Activated T-helper 1 cell treated with anti-CD3 and anti-CD28 coated beads, Interleukin-12 subunit alpha, Interleukin-12 subunit beta, Interleukin-2, Interleukin-4 antibody, amounts not matched to agents 30 ng/mL and 10 ng/mL and 1 ng/mL, durations not matched to agents 14 hours and 24 hours and 36 hours (primary cell): Measurements from ENCODE around the gene GRIA3. TPM values are rescaled to one million over a fixed set of nuclear protein-coding genes. Genes with fewer than 3 reads are reported as not detected.
"Not testable (repeated sequence)": the region's sequence is repeated elsewhere in the genome, so short reads cannot be mapped to it uniquely, and the experiment has no call there.

Experiments
- DNase-seq: peaks from one replicate; pipeline ENCODE4 v3.0.0; 2021; ENCODE audit warnings: low spot score
- H3K27ac Mint-ChIP-seq: one replicate; pipeline ENCODE4 v1.8.0; 2021; ENCODE audit warnings: mild to moderate bottlenecking, mixed read lengths
- H3K27me3 Mint-ChIP-seq: one replicate; pipeline ENCODE4 v1.8.0; 2022; ENCODE audit warnings: mild to moderate bottlenecking, moderate library complexity, mixed read lengths; ENCODE audit not compliant: insufficient read depth
- H3K36me3 Mint-ChIP-seq: one replicate; pipeline ENCODE4 v1.8.0; 2021; ENCODE audit warnings: low read depth, mixed read lengths
- H3K4me1 Mint-ChIP-seq: one replicate; pipeline ENCODE4 v1.8.0; 2021; ENCODE audit warnings: low read depth, mixed read lengths
- H3K4me3 Mint-ChIP-seq: one replicate; pipeline ENCODE4 v1.8.0; 2021; ENCODE audit warnings: mild to moderate bottlenecking, moderate library complexity, mixed read lengths
- H3K9me3 Mint-ChIP-seq: one replicate; pipeline ENCODE4 v1.8.0; 2021; ENCODE audit warnings: mixed read lengths
- intact Hi-C: fragments of 100-400 bp; cut with micrococcal nuclease; formaldehyde crosslinking; loops from one replicate; pipeline ENCODE4 v1.15.1; 2024
- total RNA-seq: library from RNA; stranded (reverse); gene quantifications from 2 replicates; pipeline ENCODE4 v1.2.3, GENCODE V29; 2022

The GRIA3 gene
- total RNA-seq, 1 donor from 2014 or later: not detected

DNA sequence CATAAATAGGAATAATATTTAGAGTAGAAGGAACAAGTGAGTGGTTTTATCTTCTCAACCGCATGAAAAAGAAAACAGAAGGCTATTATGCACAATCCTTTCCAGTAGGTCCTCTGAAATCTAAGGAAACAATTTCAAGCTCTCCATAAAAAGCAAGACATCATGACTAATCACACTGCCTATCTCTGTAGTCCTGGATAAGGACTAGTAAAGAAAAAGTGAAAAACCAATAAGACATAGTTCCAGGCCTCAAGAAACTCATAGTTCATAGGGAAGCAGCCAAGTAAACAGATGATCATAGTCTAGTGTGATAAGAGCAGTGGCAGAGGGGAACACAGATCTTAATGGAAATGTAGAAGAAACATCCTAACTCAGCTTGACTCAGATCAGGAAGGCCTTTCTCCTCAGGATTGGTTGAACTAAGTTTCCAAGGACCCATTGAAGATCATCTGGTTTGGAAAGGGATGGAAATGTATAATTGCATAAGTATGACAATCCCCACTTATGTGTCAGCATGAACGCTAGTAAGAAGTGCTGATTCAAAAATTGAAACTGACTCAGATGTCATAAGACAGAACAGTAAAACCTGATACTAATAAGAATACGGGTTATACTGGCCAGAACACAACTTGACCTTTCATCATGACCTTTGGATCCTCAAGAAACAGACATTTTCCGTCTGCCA, 155.3 kb downstream of the GRIA3 start:
- no peaks in the 10 kb centered on the region for H3K4me1 Mint-ChIP-seq
- DNase-seq: no peak
- H3K27ac Mint-ChIP-seq: no peak overlapping the region
- no peak overlapping the region for H3K4me3 Mint-ChIP-seq
- intact Hi-C loops: no loop called here
- no peaks in the 10 kb centered on the region for H3K27me3 Mint-ChIP-seq
- no peaks in the 10 kb centered on the region for H3K36me3 Mint-ChIP-seq
- H3K9me3 Mint-ChIP-seq: no peaks in the 10 kb centered on the region

DNA sequence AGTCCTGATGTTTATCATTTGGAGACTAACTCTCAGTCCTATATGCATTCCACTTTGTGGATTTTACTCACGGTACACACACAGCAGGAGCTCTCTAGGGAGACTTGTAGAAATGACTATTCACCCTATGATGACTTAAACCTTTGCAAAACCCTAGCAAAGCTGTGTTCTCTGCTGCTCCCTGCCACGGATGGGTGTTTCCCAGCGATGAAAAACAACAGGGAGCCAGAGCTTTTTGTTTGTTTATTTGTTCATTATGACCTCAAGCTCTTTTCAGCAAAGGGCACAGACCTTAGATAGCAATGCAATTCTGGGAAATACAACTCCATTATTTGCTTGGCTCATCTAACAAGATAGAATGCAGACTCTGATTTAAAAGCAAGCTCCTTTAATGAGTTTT, 156.6 kb downstream of the GRIA3 start:
- Mint-ChIP-seq H3K27me3 (no peaks in the 10 kb centered on the region), H3K9me3 (no peaks in the 10 kb centered on the region), H3K4me1 (no peaks in the 10 kb centered on the region), H3K36me3 (no peaks in the 10 kb centered on the region), H3K4me3 (no peak overlapping the region), H3K27ac (no peak overlapping the region)
- intact Hi-C loops: no loop called here
- DNase-seq: no peak

DNA sequence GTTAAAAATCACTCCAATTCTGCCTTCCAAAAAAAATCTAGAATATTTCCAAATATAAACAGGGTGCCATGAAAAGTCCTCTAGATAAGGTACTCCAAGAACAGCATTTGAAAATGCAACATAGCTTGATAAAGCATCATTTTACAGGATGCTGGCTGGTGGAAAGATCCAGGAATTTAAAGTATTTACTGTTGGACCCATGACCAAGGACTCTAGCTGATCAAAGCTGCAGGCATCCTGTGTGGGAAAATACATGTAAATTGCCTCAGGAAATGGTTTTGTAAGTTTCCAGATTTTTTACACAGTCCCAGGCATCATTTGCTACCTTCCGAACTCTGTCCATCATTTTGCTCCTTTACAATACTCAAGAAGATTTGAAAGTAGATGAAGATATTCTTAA, 164.4 kb downstream of the GRIA3 start:
- no peaks in the 10 kb centered on the region for H3K4me1 Mint-ChIP-seq
- H3K9me3 Mint-ChIP-seq: no peaks in the 10 kb centered on the region
- intact Hi-C loops: no loop called here
- no peak for DNase-seq
- H3K27ac Mint-ChIP-seq: no peak overlapping the region
- no peak overlapping the region for H3K4me3 Mint-ChIP-seq
- H3K27me3 Mint-ChIP-seq: no peaks in the 10 kb centered on the region
- H3K36me3 Mint-ChIP-seq: no peaks in the 10 kb centered on the region

DNA sequence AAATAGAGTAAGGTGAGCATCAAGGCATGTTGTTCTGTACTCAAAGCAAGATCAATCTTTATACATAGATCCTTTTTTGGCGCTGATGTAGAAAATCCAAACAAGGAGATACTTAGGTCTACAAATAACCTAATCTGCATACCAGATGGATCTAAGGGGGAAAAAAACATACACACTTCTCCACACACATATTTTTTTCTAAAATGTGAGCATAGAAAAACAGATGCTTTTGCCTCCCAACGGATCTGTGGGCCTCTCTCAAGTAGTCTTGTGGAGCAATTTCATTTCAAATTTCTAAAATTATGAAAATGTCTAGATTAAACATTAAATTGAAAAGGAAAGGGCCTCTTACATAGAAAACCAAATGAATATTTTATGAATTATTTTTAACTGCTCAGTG, 166.1 kb downstream of the GRIA3 start:
- intact Hi-C loops: no loop called here
- Mint-ChIP-seq H3K27me3 (no peaks in the 10 kb centered on the region), H3K9me3 (no peaks in the 10 kb centered on the region), H3K4me3 (no peak overlapping the region), H3K36me3 (no peaks in the 10 kb centered on the region), H3K4me1 (no peaks in the 10 kb centered on the region), H3K27ac (no peak overlapping the region)
- no peak for DNase-seq

DNA sequence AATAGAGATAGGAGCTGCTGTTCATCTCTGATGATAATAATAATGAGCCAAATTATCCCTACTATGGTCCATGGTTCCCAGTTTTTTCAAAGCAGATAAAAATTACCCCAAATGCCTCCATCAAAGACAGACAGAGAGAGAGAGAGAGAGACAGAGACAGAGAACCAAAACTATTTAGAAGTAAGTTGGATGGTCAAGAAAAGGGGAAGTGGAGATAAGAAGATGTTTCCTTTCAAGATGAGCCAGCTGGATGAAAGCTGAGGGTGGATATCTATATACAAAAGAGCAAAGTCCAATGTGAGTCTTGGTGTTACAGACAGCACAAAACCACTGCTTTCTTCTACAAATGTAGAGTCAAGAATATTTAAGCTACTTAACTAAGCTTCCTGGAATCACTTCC, 173.9 kb downstream of the GRIA3 start:
- Mint-ChIP-seq H3K9me3 (no peaks in the 10 kb centered on the region), H3K27me3 (peaks cover 4% of the 10 kb centered on the region), H3K27ac (no peak overlapping the region), H3K36me3 (no peaks in the 10 kb centered on the region), H3K4me1 (no peaks in the 10 kb centered on the region), H3K4me3 (no peak overlapping the region)
- no peak for DNase-seq
- intact Hi-C loops: no loop called here

DNA sequence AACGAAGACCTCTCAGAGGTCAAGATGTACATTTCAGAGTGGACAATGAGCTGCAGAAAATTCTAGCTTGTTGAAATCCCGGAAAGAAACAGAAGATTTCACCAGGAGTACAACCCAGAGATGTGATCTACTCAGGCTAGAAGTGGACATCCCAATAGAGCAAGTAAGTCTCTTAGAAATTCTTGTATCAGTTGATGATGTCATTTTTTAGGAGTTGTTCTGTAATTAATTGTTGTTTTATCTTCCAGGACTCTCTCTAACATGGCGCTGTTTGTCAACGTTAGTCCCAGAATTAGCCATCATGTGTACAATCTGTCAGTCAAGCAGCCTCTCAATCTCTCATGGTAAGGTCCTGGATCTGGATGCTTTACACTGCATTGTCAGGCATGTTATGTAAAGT, 174.4 kb downstream of the GRIA3 start:
- H3K27me3 Mint-ChIP-seq: peaks cover 4% of the 10 kb centered on the region
- intact Hi-C loops: no loop called here
- H3K9me3 Mint-ChIP-seq: no peaks in the 10 kb centered on the region
- no peak for DNase-seq
- no peaks in the 10 kb centered on the region for H3K36me3 Mint-ChIP-seq
- no peak overlapping the region for H3K4me3 Mint-ChIP-seq
- no peaks in the 10 kb centered on the region for H3K4me1 Mint-ChIP-seq
- H3K27ac Mint-ChIP-seq: no peak overlapping the region

DNA sequence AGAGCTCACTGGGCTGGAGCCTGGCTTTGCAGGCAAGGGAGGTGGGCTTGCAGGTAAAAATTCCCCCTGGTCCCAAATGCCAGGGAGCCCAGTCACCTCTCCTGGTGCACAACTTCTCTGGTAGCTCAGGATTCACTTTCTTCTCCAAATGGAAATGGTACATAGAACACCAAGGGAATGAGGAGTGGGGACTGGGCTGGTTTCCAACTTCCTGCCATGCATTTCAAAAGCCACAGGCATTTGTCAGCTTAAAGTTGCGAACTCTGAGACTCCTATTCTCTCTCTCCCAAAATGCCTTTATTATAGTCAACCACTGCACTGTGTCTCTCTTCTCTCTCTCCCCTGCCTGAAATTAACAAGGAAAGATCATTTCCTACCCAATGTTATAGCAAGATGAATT, 177.3 kb downstream of the GRIA3 start:
- intact Hi-C loops: no loop called here
- H3K4me3 Mint-ChIP-seq: no peak overlapping the region
- no peaks in the 10 kb centered on the region for H3K9me3 Mint-ChIP-seq
- H3K36me3 Mint-ChIP-seq: no peaks in the 10 kb centered on the region
- H3K27ac Mint-ChIP-seq: no peak overlapping the region
- no peaks in the 10 kb centered on the region for H3K4me1 Mint-ChIP-seq
- no peak for DNase-seq
- H3K27me3 Mint-ChIP-seq: peaks cover 4% of the 10 kb centered on the region

DNA sequence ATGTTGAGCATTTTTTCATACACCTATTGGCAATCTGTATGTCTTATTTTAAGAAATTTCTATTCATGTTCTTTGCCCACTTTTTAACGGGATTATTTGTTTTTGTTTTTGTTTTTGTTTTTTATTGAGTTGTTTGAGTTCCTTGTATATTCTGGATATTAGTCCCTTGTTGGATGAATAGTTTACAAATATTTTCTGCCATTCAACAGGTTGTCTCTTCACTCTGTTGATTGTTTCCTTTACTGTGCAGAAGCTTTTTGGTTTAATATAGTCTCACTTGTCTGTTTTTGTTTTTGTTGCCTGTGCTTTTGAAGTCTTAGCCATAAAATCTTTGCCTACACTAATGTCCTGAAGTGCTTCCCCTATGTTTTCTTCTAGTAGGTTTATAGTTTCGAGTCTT, 202.1 kb downstream of the GRIA3 start:
- H3K27me3 Mint-ChIP-seq, H3K36me3 Mint-ChIP-seq, H3K9me3 Mint-ChIP-seq, DNase-seq, intact Hi-C loops, H3K27ac Mint-ChIP-seq, H3K4me3 Mint-ChIP-seq, H3K4me1 Mint-ChIP-seq: not testable (repeated sequence)

DNA sequence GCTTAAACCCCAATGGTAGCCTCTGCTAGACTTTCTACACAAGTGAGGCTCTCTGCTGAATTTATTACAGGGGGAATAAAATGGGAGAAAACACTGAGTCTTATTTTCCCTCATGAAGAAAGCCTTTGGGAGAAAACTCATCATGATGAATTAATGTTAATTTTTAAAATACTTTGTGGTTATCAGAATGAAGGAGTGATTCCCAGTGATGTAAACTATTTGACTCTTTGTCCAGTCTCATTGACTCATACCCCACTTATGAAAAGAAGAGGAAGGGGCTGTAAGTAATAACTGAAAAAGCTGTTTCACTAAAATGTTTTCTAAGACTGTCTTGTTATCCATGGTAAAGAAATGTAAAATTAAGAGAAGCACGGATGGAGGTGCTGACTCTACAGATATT, 208.8 kb downstream of the GRIA3 start:
- Mint-ChIP-seq H3K4me1 (no peaks in the 10 kb centered on the region), H3K4me3 (no peak overlapping the region), H3K27ac (no peak overlapping the region), H3K27me3 (no peaks in the 10 kb centered on the region), H3K9me3 (no peaks in the 10 kb centered on the region), H3K36me3 (no peaks in the 10 kb centered on the region)
- intact Hi-C loops: no loop called here
- DNase-seq: no peak

DNA sequence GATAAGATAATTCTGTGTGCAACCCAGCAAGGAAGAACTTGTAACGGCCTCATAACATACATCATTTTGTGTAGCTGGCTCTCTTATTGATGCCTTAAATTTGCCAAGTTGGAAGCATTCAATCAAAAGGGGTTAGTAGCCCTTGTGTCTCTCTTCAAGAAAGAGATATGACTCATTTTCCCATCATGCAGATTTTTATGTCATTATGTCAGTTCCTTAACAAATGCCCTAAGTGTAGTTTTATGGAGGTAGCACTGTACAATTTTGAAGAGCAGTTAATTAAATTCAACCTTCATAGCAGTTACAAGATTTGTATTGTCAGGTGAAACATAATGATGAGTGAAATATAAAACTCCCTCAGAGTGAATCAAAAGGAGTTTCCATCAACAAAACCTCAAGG, 215.6 kb downstream of the GRIA3 start:
- DNase-seq: no peak
- H3K36me3 Mint-ChIP-seq: no peaks in the 10 kb centered on the region
- H3K4me3 Mint-ChIP-seq: no peak overlapping the region
- H3K9me3 Mint-ChIP-seq: no peaks in the 10 kb centered on the region
- H3K4me1 Mint-ChIP-seq: no peaks in the 10 kb centered on the region
- no peak overlapping the region for H3K27ac Mint-ChIP-seq
- intact Hi-C loops: no loop called here
- H3K27me3 Mint-ChIP-seq: peaks cover 1% of the 10 kb centered on the region

DNA sequence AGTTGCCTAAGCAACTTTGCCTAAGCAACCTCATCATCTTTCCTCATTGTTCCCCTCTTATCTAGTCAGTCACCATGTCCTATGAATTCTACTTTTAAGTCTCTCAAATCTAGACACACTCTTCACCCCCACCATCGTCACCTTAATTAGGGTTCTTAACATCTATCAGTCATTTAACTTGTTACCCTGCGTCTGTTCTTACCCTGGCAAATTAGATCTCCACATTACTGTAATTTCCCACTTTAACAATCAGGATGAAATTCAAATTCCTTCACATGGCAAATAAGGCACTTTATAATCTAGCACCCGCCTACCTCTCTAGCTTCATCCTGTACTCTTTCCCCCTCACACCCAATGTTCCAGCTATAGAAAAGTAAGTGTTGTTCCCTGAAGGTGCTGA, 221.2 kb downstream of the GRIA3 start:
- Mint-ChIP-seq H3K4me3 (no peak overlapping the region), H3K27ac (no peak overlapping the region), H3K9me3 (no peaks in the 10 kb centered on the region), H3K4me1 (no peaks in the 10 kb centered on the region), H3K36me3 (no peaks in the 10 kb centered on the region), H3K27me3 (no peaks in the 10 kb centered on the region)
- intact Hi-C loops: no loop called here
- no peak for DNase-seq

DNA sequence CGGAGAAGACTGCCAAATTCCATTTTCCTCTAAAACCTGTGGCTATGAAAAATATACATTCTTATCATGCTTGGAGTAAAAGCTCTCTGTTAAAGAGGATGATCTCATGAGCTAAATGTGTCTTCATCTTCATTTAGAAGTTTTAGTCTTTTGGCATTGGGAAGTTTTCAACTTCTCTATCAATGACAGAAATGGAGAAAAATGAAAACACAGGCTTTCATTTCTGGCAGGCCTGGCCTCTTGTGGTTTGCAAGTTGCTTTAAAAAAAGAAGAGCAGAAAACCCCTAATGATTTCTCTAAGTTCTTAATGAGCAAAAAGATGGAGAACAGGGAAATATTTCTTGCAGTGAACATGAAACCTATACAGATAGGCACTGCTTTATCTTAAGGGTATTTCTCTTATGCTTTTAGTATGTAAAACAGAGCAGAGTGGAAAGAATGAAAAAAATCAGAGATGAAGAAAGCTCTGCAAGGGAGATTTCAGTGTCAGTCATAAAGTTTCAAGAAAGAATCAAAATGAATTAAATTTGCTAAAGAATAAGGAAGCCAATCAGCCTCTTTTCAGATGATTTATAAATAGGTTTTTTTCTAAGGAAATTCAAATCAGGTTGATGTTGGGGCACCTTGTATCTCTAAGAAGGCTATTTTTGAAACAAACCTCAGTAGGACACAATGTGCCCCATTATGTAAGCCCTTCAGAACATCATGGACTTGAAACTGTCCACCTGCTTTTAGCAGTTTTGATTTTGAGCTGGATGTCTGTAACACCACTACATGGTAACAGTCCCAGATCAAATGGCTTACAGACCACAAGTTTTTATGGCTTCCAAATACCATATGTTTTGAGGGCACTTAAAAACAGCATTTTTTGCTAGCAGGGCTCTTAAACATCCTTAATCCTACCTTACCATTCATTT, 225.0 kb downstream of the GRIA3 start:
- no peak overlapping the region for H3K4me3 Mint-ChIP-seq
- no peak overlapping the region for H3K27ac Mint-ChIP-seq
- H3K36me3 Mint-ChIP-seq: no peaks in the 10 kb centered on the region
- H3K27me3 Mint-ChIP-seq: no peaks in the 10 kb centered on the region
- no peaks in the 10 kb centered on the region for H3K9me3 Mint-ChIP-seq
- intact Hi-C loops: no loop called here
- no peaks in the 10 kb centered on the region for H3K4me1 Mint-ChIP-seq
- no peak for DNase-seq

DNA sequence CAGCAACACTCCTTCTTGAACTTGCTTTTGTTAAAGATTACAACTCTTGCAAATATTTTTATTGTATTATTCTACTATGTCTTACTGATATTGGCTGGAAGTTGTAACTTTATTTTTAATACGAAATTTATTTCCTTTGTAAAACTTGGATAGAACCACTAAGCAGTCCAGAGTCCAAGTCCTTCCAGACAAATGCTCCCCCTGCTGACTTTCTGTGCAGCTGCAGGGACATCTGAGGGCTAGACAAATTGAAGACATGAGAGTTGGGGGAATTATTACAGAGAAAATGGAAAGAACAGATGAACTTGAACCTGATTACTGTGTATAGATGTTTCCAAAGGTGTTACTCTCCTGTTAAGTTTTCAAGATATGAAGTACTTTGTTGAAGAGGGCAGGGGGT, 238.8 kb downstream of the GRIA3 start:
- Mint-ChIP-seq H3K36me3 (no peaks in the 10 kb centered on the region), H3K9me3 (no peaks in the 10 kb centered on the region), H3K4me1 (no peaks in the 10 kb centered on the region), H3K4me3 (no peak overlapping the region), H3K27me3 (no peaks in the 10 kb centered on the region), H3K27ac (no peak overlapping the region)
- intact Hi-C loops: no loop called here
- DNase-seq: no peak
